K562 (cell line): Measurements from ENCODE around the gene ATL2. TPM values are rescaled to one million over a fixed set of nuclear protein-coding genes. Genes with fewer than 3 reads are reported as not detected.

ENCODE experiments used
- ATAC-seq: fragments of 200-7000 bp; cut with Tn5 transposase; 3 replicates; pipeline ENCODE4 v1.9.1; 2020; ENCODE audit warnings: moderate library complexity
- BruUV-seq: library from RNA; stranded (reverse); fragments of 400-500 nt; replicated peaks from 2 replicates; lab custom pipeline; 2021; lab: Mats Ljungman, UMichigan
- CTCF ChIA-PET: fragments of 300-600 bp; formaldehyde crosslinking; extraction: SDS; loops from one replicate; lab custom pipeline; 2021; ENCODE audit warnings: low intra/inter-chr PET ratio; lab: Yijun Ruan, JAX
- POLR2A ChIA-PET: fragments of 300-600, 350-650 bp; sonication (Branson Sonifier 250); formaldehyde crosslinking; extraction: SDS; loops from one replicate; lab custom pipeline; 2021; ENCODE audit warnings: antibody characterized with exemption, inconsistent platforms; lab: Yijun Ruan, JAX
- DNase-seq, 4 experiments: peaks; one replicate each; pipeline versions ENCODE4 v3.0.0 to v3.0.0-alpha.2; 2011 to 2018; ENCODE audit warnings: low spot score in 3 of 4, mixed read lengths in 3 of 4; ENCODE audit errors: extremely low read depth in 1 of 4
- FAIRE-seq: peaks from 2 replicates; lab custom pipeline; 2011; peaks lifted over from hg19 to GRCh38; lab: Jason Lieb, UNC
- H2AFZ ChIP-seq: 2 replicates; pipeline ENCODE4 v1.6.0; 2011; ENCODE audit warnings: low read depth, low read length, control low read depth, inconsistent platforms
- H3K27ac ChIP-seq: fragments of 200-600 bp; 3 replicates; pipeline ENCODE4 v1.8.0; 2011; ENCODE audit warnings: low read depth, mild to moderate bottlenecking, control low read depth, inconsistent platforms, low read length, moderate library complexity, mixed read lengths; ENCODE audit errors: extremely low read depth
- H3K27me3 ChIP-seq, 2 experiments: fragments of 300-600 bp in 1 of 2; 2 replicates in 1 of 2; 3 replicates in 1 of 2; pipeline versions ENCODE4 v1.6.0 to v1.8.0; 2011; ENCODE audit warnings: inconsistent platforms in 2 of 2, low read length in 2 of 2, mild to moderate bottlenecking in 1 of 2, mixed read lengths in 1 of 2, moderate library complexity in 1 of 2; ENCODE audit not compliant: control insufficient read depth in 2 of 2, insufficient read depth in 2 of 2
- H3K36me3 ChIP-seq: fragments of 300-600 bp; 3 replicates; pipeline ENCODE4 v1.8.0; 2011; ENCODE audit warnings: mild to moderate bottlenecking, low read length, inconsistent platforms; ENCODE audit not compliant: control insufficient read depth, insufficient read depth
- H3K4me1 ChIP-seq, 2 experiments: fragments of 200-600 bp in 1 of 2; replicated peaks in 1 of 2; 2 replicates in 1 of 2; 3 replicates in 1 of 2; pipeline versions ENCODE4 v1.5.1 to v1.8.0; 2011; ENCODE audit warnings: inconsistent platforms in 2 of 2, low read length in 2 of 2, mild to moderate bottlenecking in 1 of 2, mixed read lengths in 1 of 2, moderate library complexity in 1 of 2; ENCODE audit not compliant: control insufficient read depth in 2 of 2, insufficient read depth in 2 of 2
- H3K4me2 ChIP-seq: 2 replicates; pipeline ENCODE4 v1.6.1; 2011; ENCODE audit warnings: low read length, control low read depth, inconsistent platforms, mixed read lengths; ENCODE audit not compliant: insufficient read depth
- H3K4me3 ChIP-seq: fragments of 200-600 bp; sonication (generic), shearing (Covaris generic); 2 replicates; pipeline ENCODE4 v1.5.1; 2016; ENCODE audit warnings: control low read depth, inconsistent platforms
- H3K79me2 ChIP-seq: fragments of 200-600 bp; 3 replicates; pipeline ENCODE4 v1.8.0; 2011; ENCODE audit warnings: low read length, inconsistent platforms; ENCODE audit not compliant: control insufficient read depth, insufficient read depth
- H3K9ac ChIP-seq, 2 experiments: 2 replicates each; pipeline versions ENCODE4 v1.6.0 to v1.6.1; 2011; ENCODE audit warnings: low read depth in 2 of 2, low read length in 2 of 2, control low read depth in 1 of 2, inconsistent platforms in 1 of 2, mild to moderate bottlenecking in 1 of 2, mixed read lengths in 1 of 2; ENCODE audit not compliant: insufficient read depth in 1 of 2
- H3K9me1 ChIP-seq: one replicate; pipeline ENCODE4 v1.6.0; 2011; ENCODE audit warnings: inconsistent platforms, mild to moderate bottlenecking, low read length, moderate library complexity; ENCODE audit not compliant: control insufficient read depth, insufficient read depth
- H3K9me3 ChIP-seq: replicated peaks from 2 replicates; pipeline ENCODE4 v1.5.1; 2011; ENCODE audit warnings: low read depth, low read length, inconsistent platforms; ENCODE audit not compliant: control insufficient read depth, insufficient read depth
- H4K20me1 ChIP-seq: replicated peaks from 2 replicates; pipeline ENCODE4 v1.6.1; 2011; ENCODE audit warnings: low read length, inconsistent platforms, mixed read lengths; ENCODE audit not compliant: control insufficient read depth, insufficient read depth
- AFF1 ChIP-seq, 2 experiments: fragments of 450-650 bp; IDR thresholded peaks; 2 replicates each; pipeline ENCODE4 v1.6.1; 2018; ENCODE audit warnings: mild to moderate bottlenecking in 2 of 2, low read depth in 1 of 2; ENCODE audit not compliant: partially characterized antibody in 2 of 2
- CEBPB ChIP-seq: fragments of 450-650 bp; IDR thresholded peaks from 2 replicates; pipeline ENCODE4 v1.6.1; 2016; ENCODE audit warnings: missing genetic modification characterization, missing compliant biosample characterization
- ID3 ChIP-seq, 2 experiments: fragments of 250-450 bp in 1 of 2; fragments of 450-650 bp in 1 of 2; sonication (Bioruptor Pico) in 1 of 2; IDR thresholded peaks; 2 replicates each; pipeline versions ENCODE4 v1.6.1 to v1.8.0; 2016 to 2021; ENCODE audit warnings: mild to moderate bottlenecking in 2 of 2, moderate library complexity in 2 of 2, missing compliant biosample characterization in 1 of 2, missing genetic modification characterization in 1 of 2
- MTA2 ChIP-seq: fragments of 450-650 bp; IDR thresholded peaks from 2 replicates; pipeline ENCODE4 v1.6.1; 2016; ENCODE audit warnings: low read depth
- POLR2B ChIP-seq: fragments of 450-650 bp; IDR thresholded peaks from 2 replicates; pipeline ENCODE4 v1.6.1; 2018; ENCODE audit warnings: low read depth; ENCODE audit not compliant: partially characterized antibody
- PRDM10 ChIP-seq: fragments of 450-650 bp; IDR thresholded peaks from 2 replicates; pipeline ENCODE4 v1.6.1; 2018; ENCODE audit not compliant: partially characterized antibody
- RBM34 ChIP-seq: fragments of 200-400 bp; formaldehyde crosslinking; IDR thresholded peaks from 2 replicates; pipeline ENCODE4 v1.6.1; 2018; ENCODE audit warnings: low read length, borderline replicate concordance; ENCODE audit not compliant: insufficient read depth
- THAP7 ChIP-seq: fragments of 250-450 bp; sonication (Bioruptor Pico); IDR thresholded peaks from 2 replicates; pipeline ENCODE4 v1.5.0; 2021
- ZNF707 ChIP-seq: fragments of 250-450 bp; sonication (Bioruptor Pico); conservative IDR thresholded peaks from 2 replicates; pipeline ENCODE4 v1.8.0; 2022; ENCODE audit warnings: inconsistent platforms, mild to moderate bottlenecking, moderate library complexity
- WGBS: fragments of 100-300 bp; shearing (Covaris generic); methylation state at CpG from one replicate; pipeline ENCODE4 v1.1.6; 2016; ENCODE audit warnings: low coverage, mixed read lengths; ENCODE audit not compliant: insufficient coverage; ENCODE audit errors: missing lambda C conversion rate; 5-methylcytosine and 5-hydroxymethylcytosine counted together
- in situ Hi-C: fragments of 300-500 bp; cut with MboI; formaldehyde crosslinking; loops from 4 replicates; pipeline ENCODE4 v1.15.0; 2018; ENCODE audit warnings: inconsistent platforms, mixed read lengths
- intact Hi-C: fragments of 100-400 bp; cut with micrococcal nuclease; formaldehyde crosslinking; loops from 2 replicates; pipeline ENCODE4 v1.14.2; 2022
- polyA plus RNA-seq, 8 experiments: library from polyadenylated mRNA; depleted of rRNA in 4 of 8; stranded (reverse) in 5 of 8; unstranded in 3 of 8; fragments of >200 nt; fragmentation: Nextera tagmentation in 2 of 8; fragmentation: Illumina TruSeq in 1 of 8; extraction: Ambion mirVana in 2 of 8; extraction: Trizol in 1 of 8; gene quantifications; 2 replicates each; pipeline versions ENCODE4 v1.2.1 to v1.2.3, GENCODE V29; 2011 to 2014; ENCODE audit warnings: inconsistent platforms in 1 of 8, missing spikeins in 1 of 8
- total RNA-seq, 7 experiments: library from RNA; depleted of rRNA in 6 of 7; stranded (reverse); fragments of >200 nt in 6 of 7; fragmentation: Illumina TruSeq in 2 of 7; extraction: Trizol in 2 of 7; gene quantifications; 2 replicates each; pipeline versions ENCODE4 v1.2.1 to v1.2.3, GENCODE V29; 2011 to 2021; ENCODE audit warnings: low replicate concordance in 1 of 7

Gene ATL2
- total and polyA plus RNA-seq, 9 of the 15 experiments (the other 6 are each of a cell fraction or from before 2014, with no cell fraction given): 12.0 to 80.8 (median 70.2) TPM

- no peak overlapping the region for H3K4me3 ChIP-seq
- peaks cover 2% of the 10 kb centered on the region; the same call in 1 of the 2 replicates for H3K9me3 ChIP-seq
- ChIA-PET POLR2A (interaction anchor here (1.5 kb wide), 1 partner anchor 9 kb away, joined by 8 read pairs; no protein-coding TSS in a partner anchor), CTCF (no interaction called here)
- no peaks in the 10 kb centered on the region for H3K79me2 ChIP-seq
- H3K9me1 ChIP-seq: no peaks in the 10 kb centered on the region
- 17% methylated on average over 4 of the region's 4 CpGs for WGBS
- BruUV-seq: no TSS peak
- H3K36me3 ChIP-seq: no peaks in the 10 kb centered on the region
- ATAC-seq (peak; percentile 65), DNase-seq (no peak), FAIRE-seq (peak; percentile 40)
- H3K4me2 ChIP-seq: no peak overlapping the region; the same call in 1 of the 2 replicates
- no peak overlapping the region for H3K27ac ChIP-seq
- in situ Hi-C loops (no loop called here), intact Hi-C loops (no loop called here)
- peaks cover 0 to 5% of the 10 kb centered on the region in 2 experiments; a peak in 3 of 5 replicates for H3K4me1 ChIP-seq
- no peaks in the 10 kb centered on the region for H4K20me1 ChIP-seq
- H2AFZ ChIP-seq: peak overlapping the region; percentile 75
- H3K27me3 ChIP-seq: no peaks in the 10 kb centered on the region
- no peak overlapping the region for H3K9ac ChIP-seq
- TF ChIP-seq ZNF707 (no peak), MTA2 (no peak), PRDM10 (peak; percentile 33), RBM34 (no peak), CEBPB (tag) (peak; percentile 39; the same call in 1 of the 2 replicates), AFF1 (IDR thresholded peaks at IDR 0.05; ENCODE audit: low read depth in 1 of 2, partially characterized antibody in 2 of 2) (no peak), THAP7 (CRISPR knock-in tag) (no peak), POLR2B (no peak), ID3 (CRISPR knock-in tag; IDR thresholded peaks at IDR 0.05) (no peak), ID3 (tag; IDR thresholded peaks at IDR 0.05) (0 out of 2 replicates have a peak, but pooled peaks have one; percentile 33)
- TF ChIP-seq, all 486 proteins: peak for 3
These were observed 30.1 kb upstream of the ATL2 start for GRCh38 chr2:38407111-38407682.
